ENCODE measurements around the gene HECTD2.

DNA sequence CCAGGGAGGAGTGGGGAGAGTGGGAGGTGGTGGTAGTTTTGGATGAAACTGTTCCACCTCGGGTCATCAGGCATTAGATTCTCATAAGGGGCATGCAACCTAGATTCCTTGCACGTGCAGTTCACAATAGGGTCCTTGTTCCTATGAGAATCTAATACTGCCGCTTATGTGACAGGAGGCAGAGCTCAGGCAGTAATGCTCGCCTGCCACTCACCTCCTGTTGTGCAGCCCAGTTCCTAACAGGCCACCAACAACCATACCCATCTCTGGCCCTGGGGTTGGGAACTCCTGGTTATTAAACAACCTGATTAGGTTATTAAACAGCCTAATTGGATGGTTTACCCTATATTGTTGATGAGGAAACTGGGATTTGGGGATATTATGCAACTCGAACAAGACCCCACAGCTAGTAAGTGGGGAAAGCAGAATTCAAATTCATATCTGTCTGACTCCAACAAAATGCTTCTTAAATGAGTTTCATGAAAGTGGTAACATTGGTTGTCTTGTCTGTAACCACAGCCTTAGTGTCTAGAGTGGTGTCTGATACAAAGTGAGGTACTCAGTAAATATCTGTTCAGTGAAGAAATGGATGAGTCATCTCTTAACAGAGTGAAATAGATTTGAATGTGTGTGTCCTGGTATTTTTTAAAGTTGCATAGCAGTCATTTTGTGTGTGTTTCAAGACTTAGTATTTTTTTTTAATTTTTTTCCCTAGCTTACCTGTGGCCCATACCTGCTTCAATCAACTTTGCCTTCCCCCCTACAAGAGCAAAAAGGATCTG, 101.6 kb downstream of the HECTD2 start:
- TF ChIP-seq RFX5 (IDR thresholded peaks at IDR 0.05; ENCODE audit: low read depth, low read length) (no peak), HNRNPH1 (optimal IDR thresholded peaks at IDR 0.05; ENCODE audit: low read depth, low read length) (no peak), ZNF146 (CRISPR knock-in tag; IDR thresholded peaks at IDR 0.05; ENCODE audit: unreplicated experiment) (no peak), EP300 (IDR thresholded peaks at IDR 0.05; ENCODE audit: low read length) (no peak), SREBF2 (CRISPR knock-in tag; IDR thresholded peaks at IDR 0.05) (no peak), YY1 (IDR thresholded peaks at IDR 0.05; ENCODE audit: borderline replicate concordance in 1 of 3, control insufficient read depth in 1 of 3, extremely low read depth in 1 of 3, insufficient read depth in 3 of 3, insufficient read length in 1 of 3, insufficient replicate concordance in 2 of 3, low read depth in 1 of 3, low read length in 2 of 3) (no peak), ETV6 (IDR thresholded peaks at IDR 0.05; ENCODE audit: borderline replicate concordance in 1 of 2, low read depth in 2 of 2, low read length in 1 of 2) (no peak), ETV6 (CRISPR knock-in tag; IDR thresholded peaks at IDR 0.05; ENCODE audit: borderline replicate concordance) (no peak), NCOA2 (IDR thresholded peaks at IDR 0.05; ENCODE audit: partially characterized antibody in 2 of 2) (no peak), RCOR1 (IDR thresholded peaks at IDR 0.05; ENCODE audit: borderline replicate concordance in 1 of 2, low read depth in 2 of 2, low read length in 2 of 2) (no peak), ZNF354B (CRISPR knock-in tag; IDR thresholded peaks at IDR 0.05) (no peak), TCF7L2 (IDR thresholded peaks at IDR 0.05; ENCODE audit: low read depth, low read length) (no peak), MXI1 (IDR thresholded peaks at IDR 0.05; ENCODE audit: low read depth, low read length) (no peak)
- TF ChIP-seq, protein P1, sequence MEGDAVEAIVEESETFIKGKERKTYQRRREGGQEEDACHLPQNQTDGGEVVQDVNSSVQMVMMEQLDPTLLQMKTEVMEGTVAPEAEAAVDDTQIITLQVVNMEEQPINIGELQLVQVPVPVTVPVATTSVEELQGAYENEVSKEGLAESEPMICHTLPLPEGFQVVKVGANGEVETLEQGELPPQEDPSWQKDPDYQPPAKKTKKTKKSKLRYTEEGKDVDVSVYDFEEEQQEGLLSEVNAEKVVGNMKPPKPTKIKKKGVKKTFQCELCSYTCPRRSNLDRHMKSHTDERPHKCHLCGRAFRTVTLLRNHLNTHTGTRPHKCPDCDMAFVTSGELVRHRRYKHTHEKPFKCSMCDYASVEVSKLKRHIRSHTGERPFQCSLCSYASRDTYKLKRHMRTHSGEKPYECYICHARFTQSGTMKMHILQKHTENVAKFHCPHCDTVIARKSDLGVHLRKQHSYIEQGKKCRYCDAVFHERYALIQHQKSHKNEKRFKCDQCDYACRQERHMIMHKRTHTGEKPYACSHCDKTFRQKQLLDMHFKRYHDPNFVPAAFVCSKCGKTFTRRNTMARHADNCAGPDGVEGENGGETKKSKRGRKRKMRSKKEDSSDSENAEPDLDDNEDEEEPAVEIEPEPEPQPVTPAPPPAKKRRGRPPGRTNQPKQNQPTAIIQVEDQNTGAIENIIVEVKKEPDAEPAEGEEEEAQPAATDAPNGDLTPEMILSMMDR (IDR thresholded peaks at IDR 0.05 in 2 of 3, conservative IDR thresholded peaks at IDR 0.05 in 1 of 3; ENCODE audit: insufficient read depth in 2 of 3, low read depth in 1 of 3, low read length in 3 of 3) = no peak

Measured in K562 (cell line).